Ishikawa (cell line): ENCODE data around the gene ASB7.

Experiments
- CEBPB ChIP-seq: IDR thresholded peaks from 2 replicates; pipeline ENCODE4 v1.6.1; 2012
- CREB1 ChIP-seq: IDR thresholded peaks from 2 replicates; pipeline ENCODE4 v1.6.1; 2012; ENCODE audit warnings: low read depth
- EGR1 ChIP-seq: IDR thresholded peaks from 2 replicates; pipeline ENCODE4 v1.6.1; 2012
- EP300 ChIP-seq: IDR thresholded peaks from 2 replicates; pipeline ENCODE4 v1.6.1; 2012; ENCODE audit warnings: borderline replicate concordance
- FOXM1 ChIP-seq: IDR thresholded peaks from 2 replicates; pipeline ENCODE4 v1.6.1; 2012; ENCODE audit warnings: low read depth, borderline replicate concordance
- MAX ChIP-seq: IDR thresholded peaks from 2 replicates; pipeline ENCODE4 v1.6.1; 2012
- NFIC ChIP-seq: IDR thresholded peaks from 2 replicates; pipeline ENCODE4 v1.6.1; 2012
- RAD21 ChIP-seq: IDR thresholded peaks from 2 replicates; pipeline ENCODE4 v1.6.1; 2012; ENCODE audit warnings: low read depth
- REST ChIP-seq: IDR thresholded peaks from 2 replicates; pipeline ENCODE4 v1.6.1; 2012; ENCODE audit warnings: low read depth, mild to moderate bottlenecking
- TAF1 ChIP-seq: IDR thresholded peaks from 2 replicates; pipeline ENCODE4 v1.6.1; 2012; ENCODE audit warnings: low read depth, mild to moderate bottlenecking
- TCF12 ChIP-seq: IDR thresholded peaks from 2 replicates; pipeline ENCODE4 v1.6.1; 2012; ENCODE audit warnings: low read depth
- TEAD4 ChIP-seq: IDR thresholded peaks from 2 replicates; pipeline ENCODE4 v1.6.1; 2012
- USF1 ChIP-seq: IDR thresholded peaks from 2 replicates; pipeline ENCODE4 v1.6.1; 2012
- YY1 ChIP-seq: IDR thresholded peaks from 2 replicates; pipeline ENCODE4 v1.6.1; 2012; ENCODE audit warnings: low read depth
- ZBTB7A ChIP-seq: IDR thresholded peaks from 2 replicates; pipeline ENCODE4 v1.6.1; 2012; ENCODE audit warnings: low read depth

ASB7 gene

GRCh38 chr15:100681335-100681746 lies 79.0 kb downstream of the ASB7 start:
- no peak for TF ChIP-seq NFIC
- no peak for TF ChIP-seq REST
- TF ChIP-seq EP300 = no peak

- TF ChIP-seq TAF1 (no peak), EGR1 (no peak), CREB1 (no peak), TEAD4 (no peak), USF1 (no peak)
Measured at GRCh38 chr15:100682468-100682867, 80.1 kb downstream of the ASB7 start.

GRCh38 chr15:100683434-100683833 lies 81.0 kb downstream of the ASB7 start:
- no peak for TF ChIP-seq NFIC
- TF ChIP-seq TAF1 = no peak
- TF ChIP-seq TCF12 = no peak
- no peak for TF ChIP-seq CREB1
- TF ChIP-seq ZBTB7A = no peak
- TF ChIP-seq FOXM1 = no peak
- no peak for TF ChIP-seq RAD21

- TF ChIP-seq CREB1 (no peak), EP300 (no peak), ZBTB7A (no peak), REST (no peak), USF1 (no peak), TCF12 (no peak), NFIC (no peak), YY1 (no peak), TAF1 (no peak), FOXM1 (no peak), TEAD4 (no peak), MAX (no peak), EGR1 (no peak), RAD21 (no peak), CEBPB (no peak)
Measured at GRCh38 chr15:100684591-100684990, 82.2 kb downstream of the ASB7 start.

- TF ChIP-seq CEBPB = no peak
- no peak for TF ChIP-seq EGR1
- TF ChIP-seq USF1 = no peak
- TF ChIP-seq EP300 = no peak
- no peak for TF ChIP-seq RAD21
- no peak for TF ChIP-seq YY1
- no peak for TF ChIP-seq MAX
- no peak for TF ChIP-seq FOXM1
- no peak for TF ChIP-seq REST
Measured at GRCh38 chr15:100686021-100686724, 83.8 kb downstream of the ASB7 start.
